CD4-positive, alpha-beta T cell (primary cell): ENCODE results near the gene TRABD2B. TPM values are rescaled to one million over a fixed set of nuclear protein-coding genes. Genes with fewer than 3 reads are reported as not detected.

Source experiments
- ATAC-seq: fragments of 200-7000 bp; cut with Tn5 transposase; one replicate; pipeline ENCODE4 v1.10.0; 2022; ENCODE audit warnings: mild to moderate bottlenecking; ENCODE audit not compliant: poor library complexity
- CTCF ChIA-PET: fragments of 350-600 bp; sonication (Branson Sonifier 250); formaldehyde crosslinking; loops from one replicate; lab custom pipeline; 2021; ENCODE audit warnings: antibody characterized with exemption, inconsistent platforms; lab: Charles Lee
- POLR2A ChIA-PET: fragments of 350-600 bp; sonication (Branson Sonifier 250); formaldehyde crosslinking; loops from one replicate; lab custom pipeline; 2021; ENCODE audit warnings: antibody characterized with exemption, inconsistent platforms; lab: Charles Lee
- DNase-seq, 14 experiments: peaks; one replicate each; pipeline ENCODE4 v3.0.0-alpha.2; 2013 to 2020; ENCODE audit warnings: mixed read lengths in 2 of 14
- H3K27ac ChIP-seq, 2 donors: one replicate each; pipeline versions ENCODE4 v1.5.1 to v1.7.0; 2013; ENCODE audit warnings: low read length in 2 of 2, low read depth in 1 of 2, mild to moderate bottlenecking in 1 of 2
- H3K27me3 ChIP-seq, 2 experiments: 1 replicate in 1 of 2; 2 replicates in 1 of 2; pipeline versions ENCODE4 v1.6.1 to v1.7.0; 2013; ENCODE audit warnings: low read length in 2 of 2, control low read depth in 1 of 2, mild to moderate bottlenecking in 1 of 2, moderate library complexity in 1 of 2; ENCODE audit not compliant: insufficient read depth in 2 of 2, control insufficient read depth in 1 of 2
- H3K36me3 ChIP-seq: one replicate; pipeline ENCODE4 v1.6.1; 2013; ENCODE audit warnings: low read length, control low read depth; ENCODE audit not compliant: insufficient read depth
- H3K4me1 ChIP-seq: one replicate; pipeline ENCODE4 v1.6.1; 2013; ENCODE audit warnings: low read length, control low read depth; ENCODE audit not compliant: insufficient read depth
- H3K4me3 ChIP-seq: one replicate; pipeline ENCODE4 v1.5.1; 2013; ENCODE audit warnings: mild to moderate bottlenecking, low read length, moderate library complexity
- H3K9me3 ChIP-seq, 2 experiments: 1 replicate in 1 of 2; 2 replicates in 1 of 2; pipeline versions ENCODE4 v1.6.1 to v1.7.0; 2013; ENCODE audit warnings: low read length in 2 of 2, mild to moderate bottlenecking in 2 of 2, control low read depth in 1 of 2, moderate library complexity in 1 of 2; ENCODE audit not compliant: control insufficient read depth in 1 of 2, insufficient read depth in 1 of 2
- H3K27ac Mint-ChIP-seq: one replicate; pipeline ENCODE4 v1.8.0; 2020; ENCODE audit warnings: mixed read lengths
- H3K27me3 Mint-ChIP-seq: one replicate; pipeline ENCODE4 v1.8.0; 2021; ENCODE audit warnings: mixed read lengths
- H3K36me3 Mint-ChIP-seq: one replicate; pipeline ENCODE4 v1.8.0; 2021; ENCODE audit warnings: low read depth, mixed read lengths
- H3K4me1 Mint-ChIP-seq: one replicate; pipeline ENCODE4 v1.8.0; 2021; ENCODE audit warnings: low read depth, mixed read lengths
- H3K4me3 Mint-ChIP-seq: one replicate; pipeline ENCODE4 v1.8.0; 2020; ENCODE audit warnings: mild to moderate bottlenecking, mixed read lengths
- H3K9me3 Mint-ChIP-seq: one replicate; pipeline ENCODE4 v1.8.0; 2020; ENCODE audit warnings: mixed read lengths
- CTCF ChIP-seq: fragments of 200-600 bp; IDR thresholded peaks from one replicate; pipeline ENCODE4 v1.8.0; 2022; ENCODE audit warnings: antibody characterized with exemption, mild to moderate bottlenecking
- intact Hi-C, 2 experiments: fragments of 100-400 bp; cut with DNase I in 1 of 2; cut with micrococcal nuclease in 1 of 2; formaldehyde crosslinking; loops; one replicate each; pipeline versions ENCODE4 v1.15.1 to v1.9.0; 2023 to 2025; cut with DNase I, micrococcal nuclease
- total RNA-seq, 174 experiments: library from RNA in 2 of 174; stranded (reverse) in 2 of 174; gene quantifications; one replicate each; pipeline ENCODE4 v1.2.3 and lab custom pipeline; 2021 to 2026

The TRABD2B gene
- total RNA-seq, 2 experiments from 2014 or later: not detected

DNA sequence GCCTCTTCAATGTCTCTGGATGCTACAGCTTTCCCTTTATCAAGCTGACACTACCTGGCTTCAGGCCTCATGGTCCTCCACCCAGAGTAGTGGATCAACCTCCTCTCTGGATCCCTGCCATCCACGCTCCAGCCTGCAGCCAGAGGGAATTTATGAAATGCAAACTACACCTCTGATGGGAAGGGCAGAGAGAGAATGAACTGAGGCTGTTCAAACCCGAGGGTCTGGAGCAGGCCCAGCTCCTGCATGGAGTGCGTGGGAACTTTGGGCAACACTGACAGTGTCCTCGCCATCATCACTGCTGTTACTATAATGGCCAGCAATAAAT, 157.8 kb downstream of the TRABD2B start:
- H3K4me3 ChIP-seq: no peak overlapping the region
- Mint-ChIP-seq H3K27me3 (peaks cover 14% of the 10 kb centered on the region), H3K4me1 (no peaks in the 10 kb centered on the region), H3K4me3 (no peak overlapping the region), H3K9me3 (peaks cover 4% of the 10 kb centered on the region), H3K27ac (no peak overlapping the region), H3K36me3 (no peaks in the 10 kb centered on the region)
- DNase-seq (no peak), ATAC-seq (no peak)
- intact Hi-C loops: no loop called here
- CTCF ChIA-PET: no interaction called here
- TF ChIP-seq CTCF: no peak
- POLR2A ChIA-PET: no interaction called here
- H3K9me3 ChIP-seq: peaks cover 0 to 4% of the 10 kb centered on the region in 2 experiments
- H3K4me1 ChIP-seq: no peaks in the 10 kb centered on the region
- no peaks in the 10 kb centered on the region for H3K36me3 ChIP-seq
- no peak overlapping the region for H3K27ac ChIP-seq
- peaks cover 0 to 8% of the 10 kb centered on the region in 2 experiments for H3K27me3 ChIP-seq

DNA sequence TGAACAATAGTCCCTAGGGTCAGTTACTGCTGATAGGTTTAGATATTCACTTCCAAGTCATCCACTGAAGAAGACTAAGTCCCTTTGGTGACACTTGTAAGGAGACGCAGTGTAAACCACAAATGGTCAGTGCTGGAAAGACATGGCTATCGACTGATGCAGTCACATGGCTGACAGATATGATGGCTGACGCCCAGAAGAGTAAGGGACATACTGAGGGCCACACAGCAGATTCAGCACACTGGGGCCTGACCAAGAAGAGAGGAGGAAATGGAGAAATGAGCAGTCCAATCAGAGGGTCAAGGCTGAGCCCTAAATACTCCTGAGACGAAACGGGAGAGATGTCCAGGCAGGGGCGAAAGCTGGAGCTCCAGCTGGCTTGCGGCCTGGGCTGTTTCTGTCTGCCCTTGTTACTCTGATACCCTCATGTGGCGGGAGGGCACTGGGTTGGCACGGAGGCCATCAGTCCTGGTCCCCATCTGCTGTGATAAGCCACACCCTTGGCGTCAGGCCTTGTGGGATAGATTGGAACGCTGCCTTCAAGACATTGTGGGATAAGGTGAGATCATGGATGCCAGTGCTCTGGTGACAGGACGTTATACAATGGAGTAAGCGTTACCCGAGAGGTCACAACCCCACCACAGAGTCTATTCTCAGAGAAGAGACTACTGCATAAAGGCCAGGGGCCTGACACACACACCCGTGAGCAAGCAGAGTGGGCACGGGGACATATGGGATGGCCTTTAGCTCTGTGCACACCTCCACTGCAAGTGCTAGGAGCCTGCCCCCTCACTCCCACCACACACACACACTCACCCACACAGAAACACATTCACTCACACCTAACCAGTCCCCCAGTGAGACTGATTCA, 158.4 kb downstream of the TRABD2B start:
- no peaks in the 10 kb centered on the region for H3K4me1 Mint-ChIP-seq
- peaks cover 0 to 4% of the 10 kb centered on the region in 2 experiments for H3K9me3 ChIP-seq
- H3K27ac Mint-ChIP-seq: no peak overlapping the region
- peaks cover 13% of the 10 kb centered on the region for H3K27me3 Mint-ChIP-seq
- H3K9me3 Mint-ChIP-seq: peaks cover 4% of the 10 kb centered on the region
- no peaks in the 10 kb centered on the region for H3K36me3 Mint-ChIP-seq
- H3K4me3 ChIP-seq: no peak overlapping the region
- H3K4me1 ChIP-seq: no peaks in the 10 kb centered on the region
- intact Hi-C loops: no loop called here
- ChIA-PET POLR2A (no interaction called here), CTCF (no interaction called here)
- no peak for DNase-seq
- no peak for TF ChIP-seq CTCF
- ATAC-seq: no peak
- H3K27ac ChIP-seq: no peak overlapping the region
- no peak overlapping the region for H3K4me3 Mint-ChIP-seq
- H3K27me3 ChIP-seq: peaks cover 0 to 7% of the 10 kb centered on the region in 2 experiments
- H3K36me3 ChIP-seq: no peaks in the 10 kb centered on the region

DNA sequence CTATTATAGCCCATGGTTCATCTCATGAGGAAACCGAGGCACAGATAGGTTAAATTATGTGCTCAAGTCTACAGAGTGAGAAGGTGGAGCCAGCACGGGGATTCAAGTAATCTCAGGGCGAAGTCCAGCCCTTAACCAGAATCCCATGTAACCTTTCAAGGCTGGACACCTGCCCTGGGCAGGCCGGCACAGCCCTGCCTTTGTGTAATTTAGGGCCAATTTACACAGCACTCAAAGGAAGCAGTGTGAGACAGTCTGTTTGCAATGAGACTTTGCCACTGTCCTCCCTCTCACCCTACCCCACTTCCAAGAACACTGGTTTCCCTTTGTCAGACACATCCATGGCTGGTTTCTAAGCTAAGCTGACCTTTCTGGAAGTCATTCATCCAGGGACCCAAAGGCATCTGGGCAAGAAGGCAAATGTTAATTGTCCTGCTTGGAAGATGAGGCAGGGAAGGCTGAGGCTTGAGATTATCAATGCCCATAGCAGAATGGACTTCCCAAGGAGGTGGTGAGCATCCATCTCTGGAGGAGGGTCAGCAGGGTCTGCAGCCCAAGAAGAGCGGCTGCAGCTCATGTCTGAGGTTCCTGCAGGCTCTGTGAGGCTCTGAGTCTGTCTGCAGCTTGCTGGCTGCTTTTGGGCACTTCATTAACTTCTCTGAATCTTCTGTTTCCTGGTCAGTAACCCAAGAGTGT, 159.2 kb downstream of the TRABD2B start:
- Histone ChIP-seq H3K27me3 (peaks cover 0 to 7% of the 10 kb centered on the region in 2 experiments), H3K4me1 (no peaks in the 10 kb centered on the region), H3K36me3 (no peaks in the 10 kb centered on the region), H3K4me3 (no peak overlapping the region), H3K9me3 (peaks cover 0 to 4% of the 10 kb centered on the region in 2 experiments), H3K27ac (no peak overlapping the region)
- TF ChIP-seq CTCF: no peak
- DNase-seq (no peak), ATAC-seq (no peak)
- ChIA-PET POLR2A (no interaction called here), CTCF (no interaction called here)
- intact Hi-C loops: no loop called here
- Mint-ChIP-seq H3K36me3 (no peaks in the 10 kb centered on the region), H3K4me3 (no peak overlapping the region), H3K9me3 (peaks cover 4% of the 10 kb centered on the region), H3K27ac (no peak overlapping the region), H3K4me1 (no peaks in the 10 kb centered on the region), H3K27me3 (peaks cover 13% of the 10 kb centered on the region)
